PFSK-1 (cell line): ENCODE data around the gene CYB5D1.

Source experiments
- FOXP2 ChIP-seq: optimal IDR thresholded peaks from 2 replicates; pipeline ENCODE3; 2011; ENCODE audit warnings: borderline replicate concordance, control low read depth, inconsistent platforms; ENCODE audit not compliant: insufficient read depth; ENCODE audit errors: extremely low read length, extremely low read depth
- POLR2AphosphoS5 ChIP-seq: IDR thresholded peaks from 2 replicates; pipeline ENCODE4 v1.6.1; 2012; ENCODE audit warnings: low read depth, mild to moderate bottlenecking, control low read depth, low read length, moderate library complexity
- REST ChIP-seq, 2 experiments: IDR thresholded peaks; 2 replicates each; pipeline versions ENCODE4 v1.6.1 to v1.8.0; 2011 to 2012; ENCODE audit warnings: low read depth in 2 of 2, low read length in 2 of 2, control low read depth in 1 of 2, inconsistent platforms in 1 of 2, mild to moderate bottlenecking in 1 of 2, moderate library complexity in 1 of 2; ENCODE audit not compliant: insufficient read depth in 1 of 2
- SIN3A ChIP-seq: IDR thresholded peaks from 2 replicates; pipeline ENCODE4 v1.6.1; 2012; ENCODE audit warnings: mild to moderate bottlenecking, low read length, moderate library complexity, borderline replicate concordance; ENCODE audit not compliant: insufficient read depth
- TAF1 ChIP-seq: IDR thresholded peaks from 2 replicates; pipeline ENCODE4 v1.6.1; 2012; ENCODE audit warnings: low read length, control low read depth, borderline replicate concordance; ENCODE audit not compliant: insufficient read depth

Gene CYB5D1

GRCh38 chr17:7862692-7863437 lies 5.1 kb downstream of the CYB5D1 start:
- TF ChIP-seq SIN3A (0 out of 2 replicates have a peak, but pooled peaks have one; percentile 31), REST (IDR thresholded peaks at IDR 0.05; ENCODE audit: insufficient read depth in 1 of 2, low read depth in 2 of 2, low read length in 2 of 2) (no peak)

- TF ChIP-seq FOXP2 (no peak), POLR2AphosphoS5 (no peak), REST (IDR thresholded peaks at IDR 0.05; ENCODE audit: insufficient read depth in 1 of 2, low read depth in 2 of 2, low read length in 2 of 2) (no peak), TAF1 (no peak), SIN3A (no peak)
Measured at GRCh38 chr17:7864995-7865650, 7.3 kb downstream of the CYB5D1 start.

GRCh38 chr17:7867881-7868329 lies 10.1 kb downstream of the CYB5D1 start:
- TF ChIP-seq TAF1 (no peak), FOXP2 (no peak), POLR2AphosphoS5 (no peak)

- TF ChIP-seq TAF1 (no peak), SIN3A (no peak), POLR2AphosphoS5 (no peak), REST (IDR thresholded peaks at IDR 0.05; ENCODE audit: insufficient read depth in 1 of 2, low read depth in 2 of 2, low read length in 2 of 2) (no peak), FOXP2 (no peak)
Measured at GRCh38 chr17:7873051-7873450, 15.2 kb downstream of the CYB5D1 start.

GRCh38 chr17:7875804-7876370 lies 18.1 kb downstream of the CYB5D1 start:
- TF ChIP-seq POLR2AphosphoS5 = no peak
- no peak for TF ChIP-seq REST (IDR thresholded peaks at IDR 0.05; ENCODE audit: insufficient read depth in 1 of 2, low read depth in 2 of 2, low read length in 2 of 2)
- no peak for TF ChIP-seq FOXP2
- TF ChIP-seq TAF1 = no peak
- TF ChIP-seq SIN3A = no peak
